Measurements from ENCODE around the gene COL24A1.

DNA sequence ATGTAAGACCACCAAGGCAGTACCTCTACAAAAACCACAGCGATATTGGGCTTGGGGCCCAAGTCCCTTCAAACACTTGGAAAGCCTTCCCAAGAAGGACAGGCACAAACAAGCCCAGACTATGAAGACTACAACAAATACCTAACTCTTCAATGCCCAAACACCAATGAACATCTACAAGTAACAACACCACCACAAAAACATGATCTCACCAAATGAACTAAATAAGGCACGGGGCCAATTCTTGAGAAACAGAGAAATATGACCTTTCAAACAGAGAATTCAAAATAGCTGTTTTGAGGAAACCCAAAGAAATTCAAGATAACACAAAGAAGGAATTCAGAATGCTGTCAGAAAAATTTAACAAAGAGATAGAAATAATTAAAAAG is 86.8 kb downstream of the COL24A1 start:
- no peak for TF ChIP-seq YY1 (IDR thresholded peaks at IDR 0.05; ENCODE audit: insufficient read depth, insufficient read length)
- no peak for TF ChIP-seq ZNF274 (IDR thresholded peaks at IDR 0.05; ENCODE audit: low read depth, low read length)
- TF ChIP-seq SUZ12 (IDR thresholded peaks at IDR 0.05; ENCODE audit: extremely low read depth, insufficient read depth, insufficient read length) = no peak

Data from NT2/D1 (cell line).